GM18511 (cell line): ENCODE results near the gene ADAP1.

Source experiments
- ATAC-seq: cut with Tn5 transposase; IDR thresholded peaks from one replicate; pipeline ENCODE4 v1.9.1; 2021; ENCODE audit warnings: mild to moderate bottlenecking, moderate library complexity; ENCODE audit not compliant: unreplicated experiment

The ADAP1 gene

GRCh38 chr7:897086-897485 is 57.4 kb downstream of the ADAP1 start:
- no peak for ATAC-seq

DNA sequence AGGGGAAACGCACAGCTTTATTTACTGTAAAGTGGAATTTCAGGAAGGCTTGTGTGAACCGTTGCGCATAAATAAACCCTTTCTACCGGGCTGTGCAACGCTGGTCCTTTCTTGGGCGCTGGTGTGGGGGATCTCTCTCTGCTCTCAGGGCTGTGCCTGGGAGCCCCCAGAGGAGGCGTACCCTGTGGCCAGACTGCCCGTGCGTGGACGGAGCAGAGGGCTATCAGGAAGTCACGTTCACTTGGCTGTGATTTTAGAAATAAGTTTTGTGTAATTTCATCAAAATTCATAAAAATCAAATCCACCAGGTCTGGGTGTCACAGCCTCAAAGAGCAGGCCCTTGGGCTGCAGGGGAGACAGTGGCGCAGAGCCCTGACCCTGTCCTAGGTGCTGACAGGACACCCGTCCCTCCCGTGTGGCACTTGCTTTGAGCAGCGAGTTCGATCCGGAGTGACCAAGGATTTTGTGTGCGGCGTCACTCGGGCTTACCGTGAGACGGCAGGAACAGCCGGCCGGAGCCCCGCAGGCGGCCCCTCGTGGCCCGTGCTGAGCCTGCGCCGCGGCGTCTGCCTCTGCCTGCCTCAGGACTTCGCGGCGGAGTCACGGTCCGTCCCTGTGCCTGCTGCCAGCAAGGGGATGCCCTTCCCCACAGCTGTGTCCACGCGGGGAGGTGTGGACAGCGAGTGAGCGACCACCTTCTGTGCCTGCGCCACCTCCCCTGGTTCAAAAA is 58.0 kb downstream of the ADAP1 start:
- no peak for ATAC-seq

- ATAC-seq: no peak
Observed at GRCh38 chr7:895451-896052, 58.9 kb downstream of the ADAP1 start.

DNA sequence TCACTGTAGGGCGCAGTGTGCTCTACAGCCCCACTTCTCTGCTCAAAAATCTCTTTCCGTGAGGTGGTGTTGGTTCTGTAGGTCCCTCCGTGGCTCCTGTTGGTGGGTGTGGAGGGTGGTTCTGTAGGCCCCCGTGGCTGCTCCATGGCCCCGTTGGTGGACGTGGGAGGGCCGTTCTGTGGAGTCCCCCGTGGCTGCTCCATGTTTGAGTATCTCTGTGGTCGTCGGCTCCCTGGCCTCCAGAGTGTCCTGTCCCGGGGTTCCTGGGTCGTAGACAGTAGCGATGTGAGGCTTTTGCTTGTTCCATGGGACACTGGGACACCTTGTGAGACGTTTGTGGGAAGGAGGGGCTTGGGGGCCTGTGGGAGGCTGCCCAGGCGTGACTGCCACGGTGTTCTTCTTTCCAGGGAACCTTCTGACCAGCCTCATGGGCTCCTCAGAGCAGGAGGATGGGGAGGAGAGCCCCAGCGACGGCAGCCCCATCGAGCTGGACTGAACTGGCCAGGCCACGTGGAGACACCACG is 59.5 kb downstream of the ADAP1 start:
- ATAC-seq: no peak

DNA sequence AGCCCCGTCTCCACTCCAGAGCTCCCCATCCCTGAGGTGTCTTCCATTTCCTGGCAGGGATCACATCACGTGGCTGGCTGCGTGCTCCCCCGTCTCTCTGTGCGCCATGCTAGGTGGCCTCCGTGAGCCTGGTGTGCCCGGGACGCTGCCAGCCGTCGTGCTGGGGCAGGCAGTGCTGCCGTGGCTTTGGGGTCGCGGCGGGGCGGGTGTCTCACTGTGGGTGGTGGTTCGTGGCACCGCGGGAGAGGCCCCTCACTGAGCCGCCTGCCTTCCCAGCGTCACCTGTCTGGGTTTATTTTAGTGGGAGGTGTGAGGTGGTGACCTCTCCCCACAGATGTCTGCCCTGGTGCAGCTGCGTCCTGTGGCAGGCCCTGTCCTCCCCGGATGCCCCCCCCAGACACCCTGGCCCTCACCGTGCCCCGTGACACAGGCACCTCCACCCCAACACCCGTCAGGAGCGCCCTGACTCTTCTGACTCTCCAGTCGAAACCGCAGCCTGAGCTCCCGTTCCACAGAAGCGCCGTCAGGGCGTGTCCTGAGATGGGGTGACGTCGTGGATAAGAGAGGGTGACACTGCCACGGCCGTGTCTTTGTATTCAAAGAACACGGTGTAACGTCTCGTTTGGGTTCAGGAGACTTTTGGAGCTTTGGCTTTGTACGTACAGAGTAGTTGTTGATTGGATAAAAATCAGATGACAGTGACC is 60.2 kb downstream of the ADAP1 start:
- ATAC-seq: no peak

GRCh38 chr7:893686-894085 is 60.8 kb downstream of the ADAP1 start:
- no peak for ATAC-seq

GRCh38 chr7:892648-893593 is 61.6 kb downstream of the ADAP1 start:
- no peak for ATAC-seq

DNA sequence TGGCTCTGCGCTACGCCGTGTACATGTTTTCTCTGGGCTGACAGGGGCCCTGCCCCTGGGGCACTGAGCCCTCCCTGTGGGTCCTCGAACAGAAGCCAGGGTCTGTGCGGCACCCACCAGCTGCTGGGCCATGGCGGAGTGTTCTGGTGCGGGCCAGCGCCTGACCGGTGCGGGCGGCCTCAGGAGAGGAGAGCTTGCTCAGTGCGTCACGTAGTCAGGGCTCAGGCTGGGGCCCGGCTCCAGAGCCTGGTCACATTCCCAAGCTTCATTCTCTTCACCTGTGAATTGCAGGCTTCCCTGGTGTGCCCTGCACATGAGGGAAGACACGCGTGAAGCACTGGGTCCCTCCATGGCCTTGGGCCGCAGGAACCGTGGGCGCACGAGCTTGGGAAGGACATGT is 62.7 kb downstream of the ADAP1 start:
- ATAC-seq: no peak

DNA sequence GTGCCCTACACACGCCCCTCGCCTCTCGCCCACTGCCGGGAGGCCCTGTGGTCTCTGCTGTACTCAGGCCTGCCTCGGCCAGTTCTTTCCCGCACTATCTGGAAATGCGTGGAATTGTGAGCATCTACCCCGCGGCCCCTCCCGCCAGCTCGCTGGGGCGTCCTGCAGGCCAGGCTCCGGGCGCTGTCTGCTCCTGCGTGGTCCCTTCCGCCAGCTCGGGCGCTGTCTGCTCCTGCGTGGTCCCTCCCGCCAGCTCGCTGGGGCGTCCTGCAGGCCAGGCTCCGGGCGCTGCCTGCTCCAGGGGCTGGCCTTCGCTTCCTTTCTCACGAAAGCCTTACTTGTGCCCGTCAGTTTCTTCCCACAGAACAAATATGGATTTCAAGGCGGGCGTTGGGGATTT is 63.2 kb downstream of the ADAP1 start:
- no peak for ATAC-seq

DNA sequence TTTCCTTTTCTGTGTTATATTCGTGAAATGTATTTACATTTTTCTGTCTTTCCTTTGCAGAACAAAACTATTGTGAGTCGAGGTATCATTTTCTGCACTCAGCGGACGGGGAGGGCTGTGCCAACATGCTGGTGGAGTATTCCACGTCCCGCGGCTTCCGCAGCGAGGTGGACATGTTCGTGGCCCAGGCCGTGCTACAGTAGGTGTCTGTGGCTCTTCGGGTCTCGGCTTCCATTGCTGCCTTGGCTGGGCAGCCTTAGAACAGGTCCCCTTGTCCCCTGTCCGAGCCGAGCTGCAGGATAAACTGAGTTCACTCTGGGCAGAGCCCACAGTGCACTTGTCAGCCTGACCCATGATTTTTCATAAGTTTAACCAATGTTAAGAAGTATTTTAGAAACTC is 63.6 kb downstream of the ADAP1 start:
- no peak for ATAC-seq

GRCh38 chr7:889391-889790 is 65.1 kb downstream of the ADAP1 start:
- no peak for ATAC-seq

GRCh38 chr7:889025-889390 is 65.5 kb downstream of the ADAP1 start:
- no peak for ATAC-seq

DNA sequence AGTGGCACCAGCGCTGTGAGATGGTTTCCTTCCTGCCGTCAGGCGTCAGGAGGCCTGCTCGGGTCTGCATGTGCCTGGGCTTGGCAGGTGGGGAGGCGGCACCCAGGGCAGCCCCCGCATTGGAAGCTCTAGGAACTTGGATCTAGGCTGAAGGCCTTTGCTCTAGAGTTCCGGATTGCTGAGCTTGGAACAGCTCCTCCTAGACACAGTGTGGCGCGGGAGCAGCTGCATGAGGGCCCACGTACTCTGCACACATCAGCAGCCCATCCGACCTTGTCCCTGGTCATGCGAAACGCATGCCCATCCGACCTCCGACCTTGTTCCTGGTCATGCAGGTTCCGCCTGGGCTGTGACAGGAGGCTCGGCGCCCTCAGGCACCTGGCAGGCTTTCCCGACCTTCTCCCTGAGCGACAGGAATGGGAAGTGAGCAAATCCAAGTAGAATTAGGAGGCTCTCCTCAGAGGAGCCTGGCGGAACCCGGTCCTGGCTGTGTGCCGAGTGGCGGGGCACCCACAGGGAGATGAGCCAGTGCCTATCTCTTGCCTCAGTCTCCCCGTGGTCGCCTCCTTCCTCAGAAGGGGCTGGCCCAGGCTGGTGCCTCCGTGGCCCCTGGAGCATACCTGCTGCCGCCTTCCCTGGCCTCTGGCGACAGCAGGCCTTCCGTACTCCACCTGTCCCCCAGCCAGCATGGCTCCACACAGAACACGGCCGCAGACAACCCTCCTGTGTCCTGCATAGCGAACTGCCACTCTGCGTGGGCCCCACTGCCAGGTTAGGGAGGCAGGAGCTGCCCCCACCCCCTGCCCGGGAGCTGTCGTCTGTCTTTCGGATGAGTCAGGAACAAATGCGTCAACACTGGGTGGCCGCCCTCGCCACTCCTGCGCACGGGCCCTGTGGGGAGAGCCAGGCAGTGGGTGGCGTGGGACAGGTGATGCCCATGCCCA is 66.1 kb downstream of the ADAP1 start:
- ATAC-seq: no peak

- ATAC-seq: no peak
Observed at GRCh38 chr7:887488-887820, 67.0 kb downstream of the ADAP1 start.

- ATAC-seq: no peak
Observed at GRCh38 chr7:886626-887487, 67.6 kb downstream of the ADAP1 start.

- ATAC-seq: no peak
Observed at GRCh38 chr7:885893-886625, 68.4 kb downstream of the ADAP1 start.

- no peak for ATAC-seq
Observed at GRCh38 chr7:885261-885892, 69.1 kb downstream of the ADAP1 start.
